Vagina (tissue), 2 donors: ENCODE data around the gene NOC3L. TPM values are rescaled to one million over a fixed set of nuclear protein-coding genes. Genes with fewer than 3 reads are reported as not detected.
A peak's percentile ranks its signal among the peaks of the same experiment; 100 is the strongest.

Experiments
- DNase-seq, 2 donors: peaks; one replicate each; pipeline ENCODE4 v3.0.0-alpha.2; 2017; ENCODE audit errors: extremely low spot score in 2 of 2
- H3K27ac ChIP-seq: fragments of 200-600 bp; sonication (generic); one replicate; pipeline ENCODE4 v1.5.1; 2019
- H3K27me3 ChIP-seq: fragments of 200-600 bp; sonication (generic); one replicate; pipeline ENCODE4 v1.5.1; 2019
- H3K36me3 ChIP-seq, 2 donors: fragments of 200-600 bp; sonication (generic); one replicate each; pipeline ENCODE4 v1.5.1; 2017 to 2019
- H3K4me1 ChIP-seq: fragments of 200-600 bp; sonication (generic); one replicate; pipeline ENCODE4 v1.5.1; 2019
- H3K4me3 ChIP-seq, 2 donors: fragments of 200-600 bp; sonication (generic); 1 replicate in 1 of 2; 2 replicates in 1 of 2; pipeline ENCODE4 v1.5.1; 2016 to 2019
- H3K9me3 ChIP-seq: fragments of 200-600 bp; sonication (generic); one replicate; pipeline ENCODE4 v1.5.1; 2019
- CTCF ChIP-seq, 3 experiments: fragments of 450-650 bp in 2 of 3; fragments of 200-600 bp in 1 of 3; sonication (generic) in 1 of 3; IDR thresholded peaks; one replicate each; pipeline ENCODE4 v1.5.1; 2017 to 2019; ENCODE audit warnings: antibody characterized with exemption in 3 of 3, mild to moderate bottlenecking in 2 of 3, moderate library complexity in 2 of 3
- POLR2A ChIP-seq, 2 donors: fragments of 450-650 bp; IDR thresholded peaks; one replicate each; pipeline ENCODE4 v1.6.1; 2017; ENCODE audit warnings: antibody characterized with exemption in 2 of 2, mild to moderate bottlenecking in 2 of 2, moderate library complexity in 2 of 2
- POLR2AphosphoS5 ChIP-seq, 2 donors: sonication (generic); formaldehyde crosslinking; IDR thresholded peaks; one replicate each; pipeline ENCODE4 v1.9.0; 2017; ENCODE audit warnings: antibody characterized with exemption in 2 of 2, mild to moderate bottlenecking in 2 of 2, low read depth in 1 of 2; ENCODE audit not compliant: insufficient read depth in 1 of 2
- intact Hi-C: fragments of 100-400 bp; cut with DNase I; formaldehyde crosslinking; loops from one replicate; pipeline ENCODE4 v1.15.1; 2023
- total RNA-seq: library from RNA; depleted of rRNA; stranded (reverse); fragments of >200 nt; gene quantifications from one replicate; pipeline ENCODE4 v1.2.3, GENCODE V29; 2016

The NOC3L gene
- total RNA-seq, 1 donor from 2014 or later = 21.1 TPM

- Histone ChIP-seq H3K27ac (no peak overlapping the region), H3K27me3 (no peaks in the 10 kb centered on the region), H3K9me3 (no peaks in the 10 kb centered on the region), H3K4me1 (no peaks in the 10 kb centered on the region), H3K36me3 (peaks cover 0 to 42% of the 10 kb centered on the region in 2 donors), H3K4me3 (no peak overlapping the region)
- DNase-seq = no peak
- intact Hi-C loops = no loop called here
- TF ChIP-seq POLR2A (IDR thresholded peaks at IDR 0.05) (no peak), POLR2AphosphoS5 (IDR thresholded peaks at IDR 0.05; ENCODE audit: insufficient read depth in 1 of 2, low read depth in 1 of 2) (no peak), CTCF (IDR thresholded peaks at IDR 0.05) (no peak)
Observed at GRCh38 chr10:94343151-94343550, 19.6 kb downstream of the NOC3L start.

- Histone ChIP-seq H3K27ac (no peak overlapping the region), H3K27me3 (no peaks in the 10 kb centered on the region), H3K4me3 (no peak overlapping the region), H3K36me3 (peaks cover 0 to 55% of the 10 kb centered on the region in 2 donors), H3K4me1 (no peaks in the 10 kb centered on the region), H3K9me3 (no peaks in the 10 kb centered on the region)
- DNase-seq = no peak
- no peak for TF ChIP-seq POLR2A (IDR thresholded peaks at IDR 0.05)
- no peak for TF ChIP-seq POLR2AphosphoS5 (IDR thresholded peaks at IDR 0.05; ENCODE audit: insufficient read depth in 1 of 2, low read depth in 1 of 2)
- no peak for TF ChIP-seq CTCF (IDR thresholded peaks at IDR 0.05)
- intact Hi-C loops = no loop called here
Observed at GRCh38 chr10:94334857-94335256, 27.9 kb downstream of the NOC3L start.

- H3K36me3 ChIP-seq = peaks cover 0 to 37% of the 10 kb centered on the region in 2 donors
- H3K4me3 ChIP-seq = no peak overlapping the region
- intact Hi-C loops = no loop called here
- H3K4me1 ChIP-seq = no peaks in the 10 kb centered on the region
- no peaks in the 10 kb centered on the region for H3K9me3 ChIP-seq
- no peaks in the 10 kb centered on the region for H3K27me3 ChIP-seq
- DNase-seq = no peak
- TF ChIP-seq POLR2A (IDR thresholded peaks at IDR 0.05) (no peak), CTCF (IDR thresholded peaks at IDR 0.05) (no peak)
- no peak overlapping the region for H3K27ac ChIP-seq
Observed at GRCh38 chr10:94333051-94333450, 29.7 kb downstream of the NOC3L start.

GRCh38 chr10:94328613-94329012, 34.1 kb downstream of the NOC3L start:
- TF ChIP-seq CTCF (IDR thresholded peaks at IDR 0.05) (no peak), POLR2A (IDR thresholded peaks at IDR 0.05) (no peak), POLR2AphosphoS5 (IDR thresholded peaks at IDR 0.05; ENCODE audit: insufficient read depth in 1 of 2, low read depth in 1 of 2) (no peak)
- intact Hi-C loops = loop anchor here (10.0 kb wide), 1 partner anchor 254 kb away; no protein-coding TSS in a partner anchor

GRCh38 chr10:94327649-94328048, 35.1 kb downstream of the NOC3L start:
- intact Hi-C loops = loop anchor here (10.0 kb wide), 1 partner anchor 253 kb away; no protein-coding TSS in a partner anchor
- peak overlapping the region; percentile 13 for H3K27ac ChIP-seq
- H3K9me3 ChIP-seq = no peaks in the 10 kb centered on the region
- H3K36me3 ChIP-seq = peaks cover 0 to 18% of the 10 kb centered on the region in 2 donors
- DNase-seq = no peak
- no peaks in the 10 kb centered on the region for H3K4me1 ChIP-seq
- H3K4me3 ChIP-seq = no peak overlapping the region
- TF ChIP-seq POLR2AphosphoS5 (IDR thresholded peaks at IDR 0.05; ENCODE audit: insufficient read depth in 1 of 2, low read depth in 1 of 2) (no peak), POLR2A (IDR thresholded peaks at IDR 0.05) (no peak), CTCF (IDR thresholded peaks at IDR 0.05) (no peak)
- no peaks in the 10 kb centered on the region for H3K27me3 ChIP-seq

More at GRCh38 chr10:94328613-94329012, 34.1 kb downstream of the NOC3L start:
- H3K27me3 ChIP-seq = no peaks in the 10 kb centered on the region
- H3K36me3 ChIP-seq = peaks cover 0 to 23% of the 10 kb centered on the region in 2 donors
- H3K4me1 ChIP-seq = no peaks in the 10 kb centered on the region
- H3K9me3 ChIP-seq = no peaks in the 10 kb centered on the region
- H3K4me3 ChIP-seq = no peak overlapping the region
- DNase-seq = no peak
- no peak overlapping the region for H3K27ac ChIP-seq
